SK-N-MC (cell line): ENCODE measurements around the gene RCOR1.

Experiments
- EZH2 ChIP-seq: fragments of 200-600 bp; sonication (generic); IDR thresholded peaks from one replicate; pipeline ENCODE4 v1.6.1; 2017; ENCODE audit warnings: antibody characterized with exemption
- FOXP2 ChIP-seq: optimal IDR thresholded peaks from 2 replicates; pipeline ENCODE3; 2011; ENCODE audit warnings: mild to moderate bottlenecking, moderate library complexity; ENCODE audit not compliant: insufficient read depth; ENCODE audit errors: extremely low read length, control extremely low read depth
- POLR2AphosphoS5 ChIP-seq: IDR thresholded peaks from 2 replicates; pipeline ENCODE4 v1.6.1; 2012; ENCODE audit warnings: mild to moderate bottlenecking, low read depth, low read length, borderline replicate concordance

GRCh38 chr14:102695167-102695555, 102.7 kb downstream of the RCOR1 start:
- TF ChIP-seq POLR2AphosphoS5 (no peak), EZH2 (no peak), FOXP2 (no peak)
